KG1 (cell line): Measurements from ENCODE around the gene GSTA1.
"Not testable (repeated sequence)": the region's sequence is repeated elsewhere in the genome, so short reads cannot be mapped to it uniquely, and the experiment has no call there.

Experiments
- DNase-seq: peaks from one replicate; lab custom pipeline; 2025; lab: John Stamatoyannopoulos, UW

Gene GSTA1

DNA sequence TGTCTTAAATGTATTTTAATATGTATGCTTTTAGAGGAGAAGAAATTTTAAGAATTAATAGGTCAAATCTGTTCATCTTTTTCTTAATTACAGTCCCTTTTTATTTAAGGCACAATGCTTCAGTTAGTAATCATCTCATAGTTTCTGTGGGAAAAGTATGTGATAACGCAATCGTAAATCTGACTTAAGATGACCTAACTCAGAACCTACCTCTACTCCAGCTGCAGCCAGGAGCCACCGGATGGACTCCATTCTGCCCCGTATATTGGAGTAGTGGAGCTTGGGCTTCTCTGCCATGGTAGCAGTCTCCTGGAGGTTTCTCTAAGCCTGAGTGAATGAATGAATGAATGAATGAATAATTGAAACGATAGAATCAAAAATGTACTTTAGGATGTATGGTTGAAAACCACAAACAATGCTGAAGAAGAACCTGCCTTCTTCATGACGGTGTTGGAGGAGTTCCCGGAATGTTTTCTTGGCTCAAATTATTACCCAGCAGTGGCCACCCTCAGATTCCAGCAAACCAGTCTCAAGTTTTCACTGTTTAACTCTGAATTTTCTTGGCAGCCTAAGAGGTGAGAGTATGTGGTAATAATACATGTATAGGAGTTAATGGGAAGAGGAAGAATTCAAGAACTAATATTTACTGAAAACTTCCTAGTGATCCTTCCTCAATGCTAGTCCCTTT, 45.8 kb downstream of the GSTA1 start:
- DNase-seq: not testable (repeated sequence)

DNA sequence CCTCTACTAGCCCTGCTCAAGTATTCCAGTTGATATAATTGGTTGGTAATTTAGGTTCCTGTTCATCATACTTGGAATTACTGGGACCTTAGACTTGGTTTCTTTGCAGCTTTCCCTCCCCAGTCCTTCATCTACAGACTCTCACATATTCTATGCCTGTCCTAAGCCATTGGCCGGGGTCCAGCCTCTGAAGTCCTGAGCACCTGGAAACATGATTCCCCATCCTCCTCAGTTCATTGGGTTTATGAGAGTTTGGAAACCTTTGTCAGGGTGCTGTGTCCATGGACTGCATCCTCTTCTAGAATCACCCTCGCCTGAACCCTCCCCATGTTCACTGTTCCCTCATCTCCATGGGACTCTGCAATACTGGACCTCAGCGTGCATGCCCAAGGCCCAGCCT, 49.2 kb downstream of the GSTA1 start:
- no peak for DNase-seq

DNA sequence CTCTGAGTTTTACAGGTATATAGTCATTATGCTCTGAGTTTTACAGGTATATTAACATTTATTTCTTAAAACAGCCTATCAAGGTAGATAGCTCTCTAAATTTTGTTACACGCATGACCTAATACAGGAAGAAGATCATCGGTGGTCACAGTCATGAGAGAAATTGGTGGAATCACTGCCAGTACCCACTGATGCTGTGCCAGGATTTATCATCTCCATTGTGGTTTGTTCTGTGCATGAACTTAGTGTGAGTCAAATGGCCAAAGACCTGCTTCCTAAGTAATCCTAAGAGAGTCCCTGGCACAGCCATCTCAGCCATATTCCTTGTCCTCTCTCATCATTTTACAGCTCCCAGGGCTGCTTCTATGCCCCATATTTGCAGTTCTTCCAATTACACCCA, 50.5 kb downstream of the GSTA1 start:
- DNase-seq: not testable (repeated sequence)

DNA sequence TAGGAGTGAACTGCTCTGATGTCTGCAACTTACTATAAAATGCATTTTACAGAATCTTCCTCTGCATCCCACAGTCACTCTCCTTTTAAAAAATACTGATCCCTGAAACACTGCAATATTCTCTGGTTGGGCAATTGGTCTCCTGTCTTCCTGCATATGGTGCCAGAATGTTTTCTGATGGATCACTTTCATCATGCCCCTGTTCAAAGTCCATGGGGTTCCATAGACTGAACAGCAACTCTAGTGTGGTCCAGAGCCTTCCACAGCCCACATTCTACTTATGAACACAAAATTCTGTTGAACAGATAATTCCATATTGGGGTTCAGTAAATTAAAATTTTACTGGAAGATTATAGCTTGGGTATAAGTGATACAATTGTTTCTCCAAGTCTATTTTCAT, 51.3 kb downstream of the GSTA1 start:
- DNase-seq: no peak

DNA sequence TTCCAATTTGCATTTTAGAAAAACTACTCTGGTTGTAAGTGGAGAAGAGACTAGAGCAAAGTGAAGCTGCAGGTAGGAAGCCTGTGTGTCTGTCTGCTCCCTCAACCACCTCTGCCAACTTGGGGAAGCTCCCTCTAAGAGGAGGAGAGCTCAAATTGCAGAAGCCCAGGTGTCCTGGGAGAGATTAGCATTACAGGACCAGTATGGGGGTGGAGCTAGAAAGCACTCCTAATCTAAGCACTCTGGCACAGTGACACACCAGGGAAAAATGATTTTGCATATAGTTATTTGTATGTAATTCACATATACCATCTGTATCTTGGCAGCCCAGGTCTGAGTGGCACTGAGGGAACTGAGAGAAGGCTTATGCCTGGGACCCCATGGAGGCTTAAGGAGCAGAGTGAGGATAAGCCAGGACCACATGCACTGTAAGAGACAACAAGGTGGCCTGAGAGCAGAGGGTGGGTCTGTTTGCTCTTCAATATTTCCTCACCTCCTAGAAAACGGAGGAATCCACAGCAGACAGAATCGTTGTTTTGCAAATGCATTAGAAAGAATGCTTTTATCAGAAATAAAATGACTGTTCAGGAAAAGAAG, 54.0 kb downstream of the GSTA1 start:
- DNase-seq: no peak

DNA sequence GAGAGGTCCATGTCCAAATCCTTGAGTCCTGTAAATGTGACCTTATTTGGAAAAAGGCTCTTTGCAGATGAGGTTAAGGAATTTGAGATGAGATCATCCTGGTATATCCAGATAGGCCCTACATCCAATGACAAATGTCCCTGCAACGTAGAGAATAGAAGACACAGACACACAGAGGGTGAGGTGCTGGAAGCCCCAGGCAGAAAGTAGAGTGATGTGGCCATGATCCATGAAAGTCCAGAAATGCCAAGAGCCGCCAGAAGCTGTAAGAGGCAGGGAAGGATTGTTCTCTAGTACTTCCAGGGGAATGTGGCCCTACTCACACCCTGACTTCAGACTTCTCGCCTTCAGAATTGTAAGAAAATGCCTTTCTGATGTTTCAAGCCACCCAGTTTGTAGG, 56.3 kb downstream of the GSTA1 start:
- not testable (repeated sequence) for DNase-seq

DNA sequence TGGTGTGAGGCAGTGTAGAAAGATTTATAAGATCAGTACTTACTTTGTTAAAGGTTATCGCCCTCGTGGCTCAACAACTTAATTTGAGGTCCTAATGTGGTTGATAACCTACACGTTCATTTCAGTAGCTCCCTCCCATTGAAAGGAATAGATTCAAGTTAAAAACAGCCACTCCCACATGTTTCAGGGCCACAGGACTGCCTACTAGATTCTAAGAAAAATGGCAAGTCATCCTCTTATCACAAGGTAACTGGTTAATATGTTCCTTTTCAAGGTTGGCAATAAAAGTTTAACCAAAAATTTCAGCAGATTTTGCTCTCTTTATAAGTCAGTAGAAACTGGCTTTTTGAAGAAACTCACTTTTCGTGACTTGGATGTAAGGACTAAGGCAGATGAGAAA, 57.4 kb downstream of the GSTA1 start:
- DNase-seq: no peak

DNA sequence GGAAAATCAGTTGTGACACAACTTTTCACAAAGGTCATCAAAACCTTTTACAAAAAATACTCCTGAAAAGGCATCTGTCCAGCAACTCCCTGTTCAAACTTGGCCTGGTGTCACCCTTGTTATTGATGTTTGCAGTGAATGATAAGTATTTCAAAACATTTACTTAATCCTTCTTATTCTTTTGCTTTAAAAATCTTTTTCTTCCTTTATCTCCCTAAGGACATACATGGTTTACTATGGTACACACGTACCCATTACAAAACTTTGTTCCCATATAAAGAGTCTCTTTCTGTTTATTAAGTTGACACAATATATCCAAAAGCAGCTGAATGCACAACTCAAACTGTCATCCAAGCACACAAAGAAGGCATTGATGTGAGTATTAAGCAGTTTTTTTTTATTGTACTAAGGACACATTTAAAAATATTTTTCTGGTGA, 57.8 kb downstream of the GSTA1 start:
- DNase-seq: no peak

DNA sequence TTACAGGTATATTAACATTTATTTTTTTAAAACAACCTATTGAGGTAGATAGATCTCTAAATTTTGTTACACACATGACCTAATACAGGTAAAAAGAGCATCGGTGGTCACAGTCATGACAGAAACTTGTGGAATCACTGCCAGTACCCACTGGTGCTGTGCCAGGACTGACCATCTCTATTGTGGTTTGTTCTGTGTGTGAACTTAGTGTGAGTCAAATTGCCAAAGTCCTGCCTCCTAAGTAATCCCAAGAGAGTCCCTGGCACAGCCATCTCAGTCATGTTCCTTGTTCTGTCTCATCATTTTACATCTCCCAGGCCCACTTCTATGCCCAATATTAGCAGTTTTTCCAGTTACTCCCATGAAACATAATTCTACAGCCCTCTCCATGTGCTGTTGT, 61.7 kb downstream of the GSTA1 start:
- no peak for DNase-seq
